HCT116 (cell line): ENCODE measurements around the gene ZEB1.

Experiments used
- EZH2 ChIP-seq: fragments of 200-600 bp; sonication (generic); IDR thresholded peaks from 2 replicates; pipeline ENCODE4 v1.6.1; 2017; ENCODE audit warnings: antibody characterized with exemption, mixed run types
- MAX ChIP-seq: IDR thresholded peaks from 2 replicates; pipeline ENCODE4 v1.6.1; 2012
- SRF ChIP-seq: IDR thresholded peaks from 2 replicates; pipeline ENCODE4 v1.6.1; 2012; ENCODE audit warnings: low read depth
- TF ChIP-seq, protein P1 (sequence below), 3 experiments: fragments of 200-600 bp in 1 of 3; sonication (generic) in 1 of 3; IDR thresholded peaks in 2 of 3; conservative IDR thresholded peaks in 1 of 3; 2 replicates each; pipeline ENCODE4 v1.5.1; 2012 to 2017; ENCODE audit warnings: low read depth in 2 of 3, low read length in 2 of 3, antibody characterized with exemption in 1 of 3, borderline replicate concordance in 1 of 3, control low read depth in 1 of 3, mild to moderate bottlenecking in 1 of 3, mixed read lengths in 1 of 3, mixed run types in 1 of 3, moderate library complexity in 1 of 3; ENCODE audit not compliant: insufficient read depth in 1 of 3

DNA sequence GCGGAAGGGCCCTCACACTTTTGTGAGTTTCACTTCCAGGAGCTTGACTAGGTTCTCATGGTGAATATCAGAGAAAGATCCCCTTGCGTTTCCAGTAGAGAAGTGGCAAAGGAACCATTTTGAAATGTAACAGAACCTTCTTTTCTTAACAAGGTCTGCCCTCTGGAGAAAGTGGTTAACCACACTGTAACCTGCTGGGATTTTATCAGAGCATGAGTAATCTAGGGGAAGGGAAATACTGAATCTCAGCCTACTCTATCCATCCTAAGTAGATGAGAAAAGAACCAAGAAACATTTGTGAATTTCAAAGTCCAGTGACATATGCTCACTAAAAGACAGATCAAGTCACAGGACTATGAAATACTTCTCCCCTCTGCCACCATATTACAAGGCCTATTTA lies 235.5 kb downstream of the ZEB1 start:
- TF ChIP-seq EZH2 (no peak), MAX (no peak), SRF (no peak)
- TF ChIP-seq, protein P1, sequence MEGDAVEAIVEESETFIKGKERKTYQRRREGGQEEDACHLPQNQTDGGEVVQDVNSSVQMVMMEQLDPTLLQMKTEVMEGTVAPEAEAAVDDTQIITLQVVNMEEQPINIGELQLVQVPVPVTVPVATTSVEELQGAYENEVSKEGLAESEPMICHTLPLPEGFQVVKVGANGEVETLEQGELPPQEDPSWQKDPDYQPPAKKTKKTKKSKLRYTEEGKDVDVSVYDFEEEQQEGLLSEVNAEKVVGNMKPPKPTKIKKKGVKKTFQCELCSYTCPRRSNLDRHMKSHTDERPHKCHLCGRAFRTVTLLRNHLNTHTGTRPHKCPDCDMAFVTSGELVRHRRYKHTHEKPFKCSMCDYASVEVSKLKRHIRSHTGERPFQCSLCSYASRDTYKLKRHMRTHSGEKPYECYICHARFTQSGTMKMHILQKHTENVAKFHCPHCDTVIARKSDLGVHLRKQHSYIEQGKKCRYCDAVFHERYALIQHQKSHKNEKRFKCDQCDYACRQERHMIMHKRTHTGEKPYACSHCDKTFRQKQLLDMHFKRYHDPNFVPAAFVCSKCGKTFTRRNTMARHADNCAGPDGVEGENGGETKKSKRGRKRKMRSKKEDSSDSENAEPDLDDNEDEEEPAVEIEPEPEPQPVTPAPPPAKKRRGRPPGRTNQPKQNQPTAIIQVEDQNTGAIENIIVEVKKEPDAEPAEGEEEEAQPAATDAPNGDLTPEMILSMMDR (IDR thresholded peaks at IDR 0.05 in 2 of 3, conservative IDR thresholded peaks at IDR 0.05 in 1 of 3; ENCODE audit: borderline replicate concordance in 1 of 3, insufficient read depth in 1 of 3, low read depth in 2 of 3, low read length in 2 of 3), result no peak
